GM19324 (cell line): ENCODE measurements around the gene TMEM115.
"Not testable (repeated sequence)": the region's sequence is repeated elsewhere in the genome, so short reads cannot be mapped to it uniquely, and the experiment has no call there.

ENCODE experiments used
- ATAC-seq: cut with Tn5 transposase; IDR thresholded peaks from one replicate; pipeline ENCODE4 v1.9.1; 2021; ENCODE audit warnings: mild to moderate bottlenecking, moderate library complexity; ENCODE audit not compliant: unreplicated experiment, low FRiP score

TMEM115 gene

DNA sequence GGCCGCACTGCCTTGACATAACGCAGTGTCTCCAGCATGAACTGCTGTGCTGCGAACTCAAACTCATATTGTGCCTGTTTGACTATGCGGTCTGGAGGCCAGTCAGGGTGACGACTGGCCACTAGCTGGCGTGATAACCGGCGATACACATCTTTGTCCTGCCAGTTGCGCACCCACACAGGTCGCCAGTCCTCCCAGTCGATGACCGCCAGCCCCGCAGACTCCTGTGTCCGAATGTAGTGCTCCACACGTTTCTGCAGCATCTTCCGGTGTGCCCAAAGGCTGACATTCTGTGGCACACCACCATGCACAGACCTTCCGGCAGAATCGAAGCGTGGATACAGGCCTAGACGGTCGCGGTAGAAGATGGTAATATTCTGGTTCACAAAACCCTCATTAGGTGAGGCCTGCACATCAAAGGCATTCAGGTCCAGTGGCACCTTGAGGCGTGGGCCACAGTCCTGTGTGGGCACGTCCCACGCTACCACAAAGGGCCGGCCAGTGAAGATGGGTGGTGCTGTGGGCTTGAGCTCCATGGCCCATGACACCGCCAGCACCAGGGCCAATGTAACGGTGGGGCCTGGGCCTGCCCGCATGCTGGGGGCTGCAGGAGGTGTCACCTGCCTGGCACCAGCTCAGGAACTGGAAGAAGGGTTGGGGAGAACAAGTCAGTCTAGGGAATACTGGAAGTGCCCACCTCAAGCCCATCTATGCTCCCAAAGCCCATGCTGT, 39.3 kb downstream of the TMEM115 start:
- ATAC-seq, result no peak

DNA sequence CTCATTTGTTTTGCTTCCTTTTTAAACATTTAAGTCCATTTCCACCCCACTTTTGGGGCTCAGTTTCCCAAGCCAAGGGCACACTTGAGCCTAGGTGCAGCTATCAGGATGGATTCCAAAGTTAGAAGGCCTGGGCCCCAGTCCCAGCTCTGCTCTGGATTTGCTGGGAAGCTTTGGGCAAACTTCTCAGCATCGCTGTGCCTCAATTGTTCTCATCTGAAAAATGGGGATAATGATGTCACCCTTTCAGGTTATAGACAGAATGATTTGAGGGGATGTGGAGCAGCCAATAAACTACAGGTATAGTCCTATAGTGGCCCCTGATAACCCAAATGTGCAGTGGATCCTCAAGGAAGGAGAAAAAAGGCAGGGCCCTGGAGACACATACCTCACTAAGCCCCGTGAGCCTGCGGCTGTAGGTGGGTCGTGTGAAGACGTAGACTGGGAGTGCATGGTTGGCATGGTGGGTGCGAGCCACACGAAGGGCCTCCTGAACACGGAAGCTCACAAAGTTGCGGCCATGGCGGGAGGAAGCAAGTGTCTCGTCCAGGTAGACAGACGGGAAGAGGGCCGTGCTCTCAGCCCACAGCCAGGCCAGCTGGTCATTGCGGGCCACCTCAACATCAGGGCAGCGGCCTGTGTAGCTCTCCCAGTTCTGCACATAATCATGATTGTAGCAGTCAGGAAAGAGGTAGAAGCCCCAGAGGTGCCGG, 40.0 kb downstream of the TMEM115 start:
- ATAC-seq, result no peak

DNA sequence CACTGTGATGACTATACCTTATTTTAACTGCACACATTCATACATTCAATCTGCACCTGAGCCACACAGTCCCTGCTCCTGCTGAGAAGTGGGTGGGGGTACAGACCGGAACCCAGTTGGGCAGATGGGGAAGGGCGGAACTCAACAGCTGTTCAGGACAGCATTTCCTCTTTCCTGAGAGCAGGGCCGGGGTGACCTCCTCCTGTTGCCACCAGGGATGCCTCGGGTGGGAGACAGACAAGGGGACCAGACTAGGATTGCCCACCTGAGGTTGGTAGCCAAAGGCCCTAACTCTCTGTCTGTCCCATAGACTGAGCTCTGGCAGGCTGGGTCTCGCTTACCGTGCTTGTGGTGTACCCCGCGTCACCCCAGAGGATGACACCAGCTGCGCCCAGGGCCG, 40.7 kb downstream of the TMEM115 start:
- ATAC-seq, result no peak

DNA sequence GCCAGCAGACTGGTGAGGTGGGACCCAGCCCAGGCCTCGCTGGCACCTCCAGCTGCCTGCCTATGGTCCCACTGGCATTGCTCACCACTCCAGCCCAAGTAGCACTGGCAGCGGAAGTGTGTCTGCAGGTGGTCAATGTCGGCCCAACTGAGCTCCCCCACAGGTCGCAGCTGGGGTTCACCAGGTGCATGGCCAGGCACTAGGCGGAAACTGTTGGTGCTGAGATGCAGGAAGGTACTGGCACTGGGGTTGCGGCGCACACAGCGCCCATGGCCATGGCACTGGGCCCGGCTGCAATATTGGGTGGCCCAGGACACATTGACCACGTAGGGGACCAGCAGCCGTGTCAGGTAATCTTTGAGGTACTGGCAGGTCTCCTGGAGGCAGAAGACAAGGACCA, 41.2 kb downstream of the TMEM115 start:
- no peak for ATAC-seq

DNA sequence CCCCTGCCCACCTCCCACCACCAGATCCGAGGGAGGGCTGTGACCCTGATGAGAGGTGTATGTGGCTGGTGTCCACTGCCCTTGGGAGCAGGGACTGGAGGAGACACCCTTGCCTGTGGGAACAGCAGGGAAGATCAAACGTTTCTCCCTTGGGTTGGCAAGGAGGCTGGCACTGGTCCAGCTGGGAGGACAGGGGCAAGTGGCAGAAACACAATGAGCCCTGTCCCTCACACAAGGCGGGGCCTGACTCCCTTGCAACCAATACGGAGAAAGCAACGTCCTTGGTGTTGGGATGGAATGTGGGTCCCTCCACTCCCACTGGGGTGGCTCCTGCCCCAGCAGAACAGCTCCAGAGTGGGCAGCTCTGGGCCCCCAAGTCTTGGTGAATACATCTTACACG, 42.0 kb downstream of the TMEM115 start:
- ATAC-seq, result no peak

DNA sequence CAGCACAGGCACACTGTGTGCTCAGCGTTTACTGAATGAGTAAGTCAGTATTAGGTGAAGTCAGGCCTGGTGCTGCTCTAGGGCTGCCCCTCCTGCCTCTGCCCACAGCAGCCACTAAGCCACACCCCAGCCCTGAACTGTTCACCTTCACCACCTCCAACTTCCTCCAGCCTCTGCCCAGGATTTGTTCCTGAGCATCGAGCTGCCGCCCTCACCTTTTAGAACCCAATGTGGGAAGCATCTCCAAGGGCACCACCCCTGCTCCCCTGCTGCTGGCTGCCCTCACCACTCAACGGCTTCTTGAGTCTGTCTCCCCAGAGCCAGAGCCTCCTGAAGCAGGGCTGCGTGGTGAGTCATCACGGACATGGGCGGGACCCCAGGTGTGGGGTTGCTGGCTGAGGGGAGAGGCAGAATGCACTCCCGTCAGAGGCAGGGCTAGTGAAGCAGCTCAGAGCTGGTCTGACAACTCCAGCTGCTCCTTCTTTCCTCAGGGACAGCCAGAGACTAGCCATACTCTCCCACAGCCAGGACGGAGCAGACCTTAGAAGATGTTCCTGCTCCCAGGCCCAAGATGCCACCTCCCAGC, 42.6 kb downstream of the TMEM115 start:
- no peak for ATAC-seq

DNA sequence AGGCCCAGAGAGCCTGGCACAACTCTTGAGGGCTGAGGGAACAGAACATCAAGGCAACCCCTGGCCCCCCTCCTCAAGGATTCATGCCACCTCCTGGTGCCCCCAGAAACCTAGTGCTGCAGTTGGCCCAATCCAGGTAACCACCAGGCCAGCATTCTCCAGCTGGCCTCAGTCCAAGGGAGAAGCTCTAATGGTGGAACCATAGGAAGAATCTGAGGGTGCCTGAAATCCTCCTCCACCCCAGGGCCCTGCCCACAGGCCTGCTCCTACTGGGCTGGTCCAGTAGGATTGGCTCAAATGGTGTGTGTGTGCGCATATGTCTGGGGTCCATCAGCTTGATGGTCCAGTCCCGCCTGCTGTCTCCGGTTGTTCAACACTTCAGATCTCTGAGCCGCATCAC, 44.5 kb downstream of the TMEM115 start:
- ATAC-seq, result no peak

DNA sequence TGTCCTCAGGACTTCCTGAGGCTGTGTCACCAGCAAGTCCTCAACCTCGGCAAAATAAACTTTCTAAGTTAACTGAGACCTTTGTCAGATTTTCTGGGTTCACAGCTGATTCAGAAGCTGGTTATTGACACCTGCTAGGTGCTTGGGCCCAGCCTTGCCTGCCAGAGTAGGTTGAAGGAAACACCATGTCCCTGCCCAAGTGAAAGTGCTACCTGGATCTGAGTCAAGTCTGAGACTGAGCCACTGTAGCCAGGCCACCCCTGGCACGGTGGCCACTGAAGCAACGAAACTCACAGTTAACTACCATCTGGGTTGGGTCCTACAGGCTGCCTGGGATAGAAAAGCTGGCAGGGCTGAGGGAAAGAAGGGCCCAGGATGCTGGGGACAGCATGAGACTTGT, 45.0 kb downstream of the TMEM115 start:
- no peak for ATAC-seq

DNA sequence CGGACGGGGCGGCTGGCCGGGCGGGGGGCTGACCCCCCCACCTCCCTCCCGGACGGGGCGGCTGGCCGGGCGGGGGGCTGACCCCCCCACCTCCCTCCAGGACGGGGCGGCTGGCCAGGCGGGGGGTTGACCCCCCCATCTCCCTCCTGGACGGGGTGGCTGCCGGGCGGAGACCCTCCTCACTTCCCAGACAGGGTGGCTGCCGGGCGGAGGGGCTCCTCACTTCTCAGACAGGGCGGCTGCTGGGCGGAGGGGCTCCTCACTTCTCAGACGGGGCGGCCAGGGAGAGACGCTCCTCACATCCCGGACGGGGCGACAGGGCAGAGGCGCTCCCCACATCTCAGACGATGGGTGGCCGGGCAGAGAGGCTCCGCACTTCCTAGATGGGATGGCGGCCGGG, 47.3 kb downstream of the TMEM115 start:
- ATAC-seq, result not testable (repeated sequence)
